ENCODE data around the gene FRRS1.

DNA sequence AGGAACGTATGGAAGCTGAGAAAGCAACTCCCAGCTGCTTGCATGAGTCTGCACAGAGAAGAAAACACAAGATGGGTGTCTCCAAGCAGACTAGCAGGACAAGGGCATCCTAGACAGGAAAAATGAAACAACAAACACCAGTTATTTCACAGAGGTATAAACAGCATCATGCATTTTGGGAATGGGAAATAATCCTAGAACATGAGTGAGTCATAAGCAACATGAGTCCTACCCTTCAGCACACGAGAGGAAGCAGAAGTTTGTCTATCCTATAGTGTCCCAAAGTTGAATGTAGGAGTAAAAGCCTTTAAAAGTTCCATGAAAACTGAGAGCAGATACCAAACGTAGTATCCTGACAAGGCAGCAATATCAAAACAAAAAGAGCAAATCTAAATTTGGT is 11.3 kb upstream of the FRRS1 start:
- TF ChIP-seq, protein P1, sequence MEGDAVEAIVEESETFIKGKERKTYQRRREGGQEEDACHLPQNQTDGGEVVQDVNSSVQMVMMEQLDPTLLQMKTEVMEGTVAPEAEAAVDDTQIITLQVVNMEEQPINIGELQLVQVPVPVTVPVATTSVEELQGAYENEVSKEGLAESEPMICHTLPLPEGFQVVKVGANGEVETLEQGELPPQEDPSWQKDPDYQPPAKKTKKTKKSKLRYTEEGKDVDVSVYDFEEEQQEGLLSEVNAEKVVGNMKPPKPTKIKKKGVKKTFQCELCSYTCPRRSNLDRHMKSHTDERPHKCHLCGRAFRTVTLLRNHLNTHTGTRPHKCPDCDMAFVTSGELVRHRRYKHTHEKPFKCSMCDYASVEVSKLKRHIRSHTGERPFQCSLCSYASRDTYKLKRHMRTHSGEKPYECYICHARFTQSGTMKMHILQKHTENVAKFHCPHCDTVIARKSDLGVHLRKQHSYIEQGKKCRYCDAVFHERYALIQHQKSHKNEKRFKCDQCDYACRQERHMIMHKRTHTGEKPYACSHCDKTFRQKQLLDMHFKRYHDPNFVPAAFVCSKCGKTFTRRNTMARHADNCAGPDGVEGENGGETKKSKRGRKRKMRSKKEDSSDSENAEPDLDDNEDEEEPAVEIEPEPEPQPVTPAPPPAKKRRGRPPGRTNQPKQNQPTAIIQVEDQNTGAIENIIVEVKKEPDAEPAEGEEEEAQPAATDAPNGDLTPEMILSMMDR (conservative IDR thresholded peaks at IDR 0.05; ENCODE audit: low read depth in 2 of 2), result no peak
- TF ChIP-seq, protein P2, sequence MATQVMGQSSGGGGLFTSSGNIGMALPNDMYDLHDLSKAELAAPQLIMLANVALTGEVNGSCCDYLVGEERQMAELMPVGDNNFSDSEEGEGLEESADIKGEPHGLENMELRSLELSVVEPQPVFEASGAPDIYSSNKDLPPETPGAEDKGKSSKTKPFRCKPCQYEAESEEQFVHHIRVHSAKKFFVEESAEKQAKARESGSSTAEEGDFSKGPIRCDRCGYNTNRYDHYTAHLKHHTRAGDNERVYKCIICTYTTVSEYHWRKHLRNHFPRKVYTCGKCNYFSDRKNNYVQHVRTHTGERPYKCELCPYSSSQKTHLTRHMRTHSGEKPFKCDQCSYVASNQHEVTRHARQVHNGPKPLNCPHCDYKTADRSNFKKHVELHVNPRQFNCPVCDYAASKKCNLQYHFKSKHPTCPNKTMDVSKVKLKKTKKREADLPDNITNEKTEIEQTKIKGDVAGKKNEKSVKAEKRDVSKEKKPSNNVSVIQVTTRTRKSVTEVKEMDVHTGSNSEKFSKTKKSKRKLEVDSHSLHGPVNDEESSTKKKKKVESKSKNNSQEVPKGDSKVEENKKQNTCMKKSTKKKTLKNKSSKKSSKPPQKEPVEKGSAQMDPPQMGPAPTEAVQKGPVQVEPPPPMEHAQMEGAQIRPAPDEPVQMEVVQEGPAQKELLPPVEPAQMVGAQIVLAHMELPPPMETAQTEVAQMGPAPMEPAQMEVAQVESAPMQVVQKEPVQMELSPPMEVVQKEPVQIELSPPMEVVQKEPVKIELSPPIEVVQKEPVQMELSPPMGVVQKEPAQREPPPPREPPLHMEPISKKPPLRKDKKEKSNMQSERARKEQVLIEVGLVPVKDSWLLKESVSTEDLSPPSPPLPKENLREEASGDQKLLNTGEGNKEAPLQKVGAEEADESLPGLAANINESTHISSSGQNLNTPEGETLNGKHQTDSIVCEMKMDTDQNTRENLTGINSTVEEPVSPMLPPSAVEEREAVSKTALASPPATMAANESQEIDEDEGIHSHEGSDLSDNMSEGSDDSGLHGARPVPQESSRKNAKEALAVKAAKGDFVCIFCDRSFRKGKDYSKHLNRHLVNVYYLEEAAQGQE (IDR thresholded peaks at IDR 0.05; ENCODE audit: unreplicated experiment), result no peak
- no peak for TF ChIP-seq EZH2phosphoT487 (IDR thresholded peaks at IDR 0.05; ENCODE audit: unreplicated experiment)
- TF ChIP-seq EZH2 (IDR thresholded peaks at IDR 0.05; ENCODE audit: low read depth, unreplicated experiment), result no peak
